Panc1 (cell line): ENCODE data around the gene PXK. TPM values are rescaled to one million over a fixed set of nuclear protein-coding genes. Genes with fewer than 3 reads are reported as not detected.

Source experiments
- ATAC-seq: fragments of 200-7000 bp; cut with Tn5 transposase; 2 replicates; pipeline ENCODE4 v1.9.1; 2020; ENCODE audit warnings: mild to moderate bottlenecking, moderate library complexity
- BruUV-seq: library from RNA; stranded (reverse); fragments of 400-500 nt; replicated peaks from 2 replicates; lab custom pipeline; 2021; lab: Mats Ljungman, UMichigan
- CTCF ChIA-PET: fragments of 300-600 bp; sonication (Branson Sonifier 250); formaldehyde crosslinking; loops from one replicate; lab custom pipeline; 2022; ENCODE audit warnings: antibody characterized with exemption; lab: Charles Lee
- POLR2A ChIA-PET: fragments of 300-600 bp; sonication (Branson Sonifier 250); formaldehyde crosslinking; loops from one replicate; lab custom pipeline; 2022; ENCODE audit warnings: antibody characterized with exemption; lab: Charles Lee
- DNase-seq: peaks from one replicate; pipeline ENCODE4 v3.0.0-alpha.2; 2010; ENCODE audit warnings: low read depth, low spot score
- H3K27ac ChIP-seq: 2 replicates; pipeline ENCODE4 v1.5.1; 2011; ENCODE audit warnings: mild to moderate bottlenecking, low read length, inconsistent platforms
- H3K27me3 ChIP-seq: fragments of 200-500 bp; sonication (Bioruptor generic); 2 replicates; pipeline ENCODE4 v1.6.0; 2014; ENCODE audit warnings: low read length, inconsistent platforms; ENCODE audit not compliant: control insufficient read depth, insufficient read depth
- H3K36me3 ChIP-seq: fragments of 200-500 bp; sonication (Bioruptor generic); 2 replicates; pipeline ENCODE4 v1.5.1; 2014; ENCODE audit warnings: inconsistent platforms, mild to moderate bottlenecking, low read length, moderate library complexity; ENCODE audit not compliant: control insufficient read depth, insufficient read depth
- H3K4me1 ChIP-seq: 2 replicates; pipeline ENCODE4 v1.5.1; 2011; ENCODE audit warnings: inconsistent platforms, mild to moderate bottlenecking, low read length, moderate library complexity; ENCODE audit not compliant: control insufficient read depth, insufficient read depth
- H3K4me3 ChIP-seq, 2 experiments: 2 replicates each; pipeline ENCODE4 v1.5.1; 2011 to 2012; ENCODE audit warnings: low read depth in 2 of 2, low read length in 2 of 2, mild to moderate bottlenecking in 2 of 2, inconsistent platforms in 1 of 2, moderate library complexity in 1 of 2
- H3K9me3 ChIP-seq: fragments of 200-500 bp; sonication (Bioruptor generic); 2 replicates; pipeline ENCODE4 v1.5.1; 2014; ENCODE audit warnings: low read depth, mild to moderate bottlenecking, inconsistent platforms, low read length, moderate library complexity; ENCODE audit not compliant: control insufficient read depth, insufficient read depth
- POLR2AphosphoS5 ChIP-seq: IDR thresholded peaks from 2 replicates; pipeline ENCODE4 v1.6.1; 2012; ENCODE audit warnings: mild to moderate bottlenecking, low read depth, low read length, moderate library complexity
- SIN3A ChIP-seq: IDR thresholded peaks from 2 replicates; pipeline ENCODE4 v1.6.1; 2012; ENCODE audit warnings: low read depth, mild to moderate bottlenecking, low read length, moderate library complexity, borderline replicate concordance; ENCODE audit not compliant: insufficient read depth
- TCF7L2 ChIP-seq: IDR thresholded peaks from 2 replicates; pipeline ENCODE4 v1.6.1; 2011; ENCODE audit warnings: mild to moderate bottlenecking, low read depth, low read length, inconsistent platforms
- in situ Hi-C: cut with HindIII; loops from 2 replicates; pipeline ENCODE4 v1.10.0; 2016; ENCODE audit warnings: low sequenced_read_pairs, low pct_unique_long_range_greater_than_20kb
- intact Hi-C: fragments of 100-400 bp; cut with micrococcal nuclease; formaldehyde crosslinking; loops from one replicate; pipeline ENCODE4 v1.10.0; 2022; ENCODE audit not compliant: unreplicated experiment
- total RNA-seq: library from RNA; stranded (reverse); gene quantifications from one replicate; pipeline ENCODE4 v1.2.1, GENCODE V29; 2021; ENCODE audit not compliant: unreplicated experiment
- TF ChIP-seq, protein P1 (sequence below), 2 experiments: IDR thresholded peaks; 2 replicates each; pipeline ENCODE4 v1.6.1; 2011 to 2012; ENCODE audit warnings: low read depth in 2 of 2, control low read depth in 1 of 2, low read length in 1 of 2, mild to moderate bottlenecking in 1 of 2, moderate library complexity in 1 of 2; ENCODE audit not compliant: insufficient read depth in 1 of 2
- TF ChIP-seq, protein P2 (sequence below): fragments of 450-650 bp; IDR thresholded peaks from 2 replicates; pipeline ENCODE4 v1.5.1; 2017; ENCODE audit warnings: mild to moderate bottlenecking

PXK gene
- total RNA-seq, 1 experiment from 2014 or later, result 14.2 TPM

DNA sequence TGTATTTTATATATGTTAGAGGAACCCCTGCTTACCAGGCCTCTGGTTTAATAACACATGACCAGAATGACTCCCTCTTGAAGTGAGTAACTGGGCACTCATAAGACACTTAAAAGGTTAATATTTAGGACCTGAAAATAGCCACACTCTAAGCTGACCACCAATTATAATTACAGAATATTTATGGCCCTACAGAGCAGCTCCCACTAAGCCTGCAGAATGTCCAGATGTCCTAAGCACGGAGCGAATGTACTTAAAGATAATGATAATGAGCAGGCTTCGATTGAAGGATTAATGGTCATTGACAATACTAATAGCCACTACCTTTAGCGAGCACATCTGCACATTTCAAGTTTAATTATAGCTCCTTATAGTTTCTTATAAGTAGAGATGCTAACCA lies 136.4 kb downstream of the PXK start:
- ChIA-PET POLR2A (no interaction called here), CTCF (no interaction called here)
- H3K9me3 ChIP-seq, result no peaks in the 10 kb centered on the region
- no peak overlapping the region for H3K4me3 ChIP-seq
- ATAC-seq, result no peak
- H3K27ac ChIP-seq, result peak overlapping the region; percentile 26; the same call in 1 of the 2 replicates
- no peaks in the 10 kb centered on the region for H3K36me3 ChIP-seq
- no TSS peak for BruUV-seq
- TF ChIP-seq SIN3A, result no peak
- TF ChIP-seq, protein P1, sequence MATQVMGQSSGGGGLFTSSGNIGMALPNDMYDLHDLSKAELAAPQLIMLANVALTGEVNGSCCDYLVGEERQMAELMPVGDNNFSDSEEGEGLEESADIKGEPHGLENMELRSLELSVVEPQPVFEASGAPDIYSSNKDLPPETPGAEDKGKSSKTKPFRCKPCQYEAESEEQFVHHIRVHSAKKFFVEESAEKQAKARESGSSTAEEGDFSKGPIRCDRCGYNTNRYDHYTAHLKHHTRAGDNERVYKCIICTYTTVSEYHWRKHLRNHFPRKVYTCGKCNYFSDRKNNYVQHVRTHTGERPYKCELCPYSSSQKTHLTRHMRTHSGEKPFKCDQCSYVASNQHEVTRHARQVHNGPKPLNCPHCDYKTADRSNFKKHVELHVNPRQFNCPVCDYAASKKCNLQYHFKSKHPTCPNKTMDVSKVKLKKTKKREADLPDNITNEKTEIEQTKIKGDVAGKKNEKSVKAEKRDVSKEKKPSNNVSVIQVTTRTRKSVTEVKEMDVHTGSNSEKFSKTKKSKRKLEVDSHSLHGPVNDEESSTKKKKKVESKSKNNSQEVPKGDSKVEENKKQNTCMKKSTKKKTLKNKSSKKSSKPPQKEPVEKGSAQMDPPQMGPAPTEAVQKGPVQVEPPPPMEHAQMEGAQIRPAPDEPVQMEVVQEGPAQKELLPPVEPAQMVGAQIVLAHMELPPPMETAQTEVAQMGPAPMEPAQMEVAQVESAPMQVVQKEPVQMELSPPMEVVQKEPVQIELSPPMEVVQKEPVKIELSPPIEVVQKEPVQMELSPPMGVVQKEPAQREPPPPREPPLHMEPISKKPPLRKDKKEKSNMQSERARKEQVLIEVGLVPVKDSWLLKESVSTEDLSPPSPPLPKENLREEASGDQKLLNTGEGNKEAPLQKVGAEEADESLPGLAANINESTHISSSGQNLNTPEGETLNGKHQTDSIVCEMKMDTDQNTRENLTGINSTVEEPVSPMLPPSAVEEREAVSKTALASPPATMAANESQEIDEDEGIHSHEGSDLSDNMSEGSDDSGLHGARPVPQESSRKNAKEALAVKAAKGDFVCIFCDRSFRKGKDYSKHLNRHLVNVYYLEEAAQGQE (IDR thresholded peaks at IDR 0.05; ENCODE audit: insufficient read depth in 1 of 2, low read depth in 2 of 2, low read length in 1 of 2), result no peak
- no peak for TF ChIP-seq TCF7L2
- no peak for TF ChIP-seq POLR2AphosphoS5
- TF ChIP-seq, protein P2, sequence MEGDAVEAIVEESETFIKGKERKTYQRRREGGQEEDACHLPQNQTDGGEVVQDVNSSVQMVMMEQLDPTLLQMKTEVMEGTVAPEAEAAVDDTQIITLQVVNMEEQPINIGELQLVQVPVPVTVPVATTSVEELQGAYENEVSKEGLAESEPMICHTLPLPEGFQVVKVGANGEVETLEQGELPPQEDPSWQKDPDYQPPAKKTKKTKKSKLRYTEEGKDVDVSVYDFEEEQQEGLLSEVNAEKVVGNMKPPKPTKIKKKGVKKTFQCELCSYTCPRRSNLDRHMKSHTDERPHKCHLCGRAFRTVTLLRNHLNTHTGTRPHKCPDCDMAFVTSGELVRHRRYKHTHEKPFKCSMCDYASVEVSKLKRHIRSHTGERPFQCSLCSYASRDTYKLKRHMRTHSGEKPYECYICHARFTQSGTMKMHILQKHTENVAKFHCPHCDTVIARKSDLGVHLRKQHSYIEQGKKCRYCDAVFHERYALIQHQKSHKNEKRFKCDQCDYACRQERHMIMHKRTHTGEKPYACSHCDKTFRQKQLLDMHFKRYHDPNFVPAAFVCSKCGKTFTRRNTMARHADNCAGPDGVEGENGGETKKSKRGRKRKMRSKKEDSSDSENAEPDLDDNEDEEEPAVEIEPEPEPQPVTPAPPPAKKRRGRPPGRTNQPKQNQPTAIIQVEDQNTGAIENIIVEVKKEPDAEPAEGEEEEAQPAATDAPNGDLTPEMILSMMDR, result no peak
- peaks cover 22% of the 10 kb centered on the region for H3K4me1 ChIP-seq
- DNase-seq, result no peak
- intact Hi-C loops (no loop called here), in situ Hi-C loops (no loop called here)
- H3K27me3 ChIP-seq, result no peaks in the 10 kb centered on the region

DNA sequence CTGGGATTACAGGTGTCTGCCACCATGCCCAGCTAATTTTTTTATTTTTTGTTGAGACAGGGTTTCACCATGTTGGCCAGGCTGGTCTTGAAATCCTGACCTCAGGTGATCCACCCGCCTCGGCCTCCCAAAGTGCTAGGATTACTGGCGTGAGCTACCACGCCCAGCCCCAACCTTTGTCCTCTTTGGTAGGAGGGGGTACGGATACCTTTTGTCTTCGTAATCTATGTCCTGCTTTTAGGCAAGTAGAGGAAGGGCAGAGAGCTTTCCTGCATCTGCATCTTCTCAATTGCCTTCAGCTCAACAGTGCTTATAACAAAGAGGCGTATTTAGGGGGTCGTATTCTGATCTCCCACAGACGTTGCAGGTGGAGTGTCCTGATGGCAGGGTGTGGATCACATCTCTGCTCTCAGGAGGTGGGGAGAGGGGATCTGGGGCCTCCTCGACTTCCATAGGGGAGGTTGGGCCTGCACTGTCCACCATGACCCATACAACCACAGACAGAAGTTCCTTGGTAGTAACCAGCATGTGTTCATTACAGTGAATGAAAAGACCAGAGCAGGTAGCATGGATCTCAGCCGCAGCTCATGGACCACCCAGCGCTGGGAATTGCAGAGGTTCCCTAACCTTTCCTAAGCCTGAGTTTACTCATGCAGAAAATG lies 137.8 kb downstream of the PXK start:
- no peaks in the 10 kb centered on the region for H3K27me3 ChIP-seq
- POLR2A ChIA-PET, result no interaction called here
- BruUV-seq, result no TSS peak

More for the DNA sequence above, 137.8 kb downstream of the PXK start:
- ATAC-seq (no peak; the same call in 1 of the 2 replicates), DNase-seq (no peak)
- TF ChIP-seq TCF7L2, result no peak
- TF ChIP-seq, protein P2, result no peak
- H3K36me3 ChIP-seq, result no peaks in the 10 kb centered on the region
- CTCF ChIA-PET, result no interaction called here
- H3K9me3 ChIP-seq, result no peaks in the 10 kb centered on the region
- in situ Hi-C loops (no loop called here), intact Hi-C loops (no loop called here)
- H3K27ac ChIP-seq, result peak overlapping the region; percentile 91
- H3K4me3 ChIP-seq, result no peak overlapping the region
- peaks cover 29% of the 10 kb centered on the region for H3K4me1 ChIP-seq
